Mammary epithelial cell (primary cell): ENCODE results near the gene FAM177B.

ENCODE experiments used
- CTCF ChIP-seq, 2 donors: IDR thresholded peaks in 1 of 2; conservative IDR thresholded peaks in 1 of 2; 2 replicates each; pipeline ENCODE4 v1.5.1; 2011 to 2012; ENCODE audit warnings: inconsistent platforms in 2 of 2, low read length in 2 of 2, mild to moderate bottlenecking in 2 of 2, control low read depth in 1 of 2, low read depth in 1 of 2; ENCODE audit not compliant: insufficient read depth in 1 of 2; ENCODE audit errors: extremely low read depth in 1 of 2
- EZH2 ChIP-seq: IDR thresholded peaks from 2 replicates; pipeline ENCODE4 v1.6.1; 2012; ENCODE audit warnings: low read length, inconsistent platforms, borderline replicate concordance

DNA sequence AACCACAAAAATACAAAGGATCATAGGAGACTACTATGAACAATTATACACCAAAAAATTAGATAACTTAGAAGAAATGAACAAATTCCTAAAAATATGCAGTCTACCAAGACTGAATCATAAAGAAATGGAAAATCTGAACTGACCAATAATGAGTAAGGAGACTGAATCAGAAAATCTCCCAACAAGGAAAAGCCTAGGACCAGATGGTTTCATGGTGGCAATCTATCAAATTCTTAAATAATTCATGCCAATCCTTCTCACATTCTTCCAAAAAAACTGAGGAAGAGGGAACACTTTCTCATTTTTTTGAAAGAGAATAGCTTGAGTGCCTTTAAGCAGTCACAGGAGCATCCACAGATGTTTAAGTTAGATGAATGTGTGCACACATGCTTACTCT is 46.0 kb downstream of the FAM177B start:
- TF ChIP-seq EZH2 (no peak), CTCF (conservative IDR thresholded peaks at IDR 0.05 in 1 of 2, IDR thresholded peaks at IDR 0.05 in 1 of 2; ENCODE audit: extremely low read depth in 1 of 2, insufficient read depth in 1 of 2, low read depth in 1 of 2, low read length in 2 of 2) (no peak)
